Activated T-cell treated with anti-CD3 and anti-CD28 coated beads for 1 hour (primary cell): Measurements from ENCODE around the gene HMCN1.

Source experiments
- DNase-seq: peaks from one replicate; pipeline ENCODE4 v3.0.0-alpha.2; 2020; ENCODE audit warnings: low read depth

The HMCN1 gene

DNA sequence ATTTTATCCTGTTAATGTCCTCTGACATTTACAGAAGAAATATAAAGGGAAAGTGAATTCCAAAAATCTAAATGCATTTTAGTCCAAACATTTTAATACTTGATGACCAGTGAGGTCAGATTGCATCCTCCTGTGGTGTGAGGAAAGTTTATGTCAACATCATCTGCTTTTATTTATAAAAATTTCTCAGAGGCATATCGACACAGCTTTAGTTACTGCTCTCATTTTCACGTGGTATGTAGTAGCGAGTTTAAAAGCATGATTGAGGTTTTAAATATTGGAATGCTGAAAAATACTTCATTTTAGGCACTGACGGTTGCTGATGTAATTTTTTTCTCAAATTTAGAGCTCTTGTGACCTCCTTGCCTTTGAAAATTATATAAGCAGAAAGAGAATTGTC lies 234.8 kb downstream of the HMCN1 start:
- DNase-seq: no peak

DNA sequence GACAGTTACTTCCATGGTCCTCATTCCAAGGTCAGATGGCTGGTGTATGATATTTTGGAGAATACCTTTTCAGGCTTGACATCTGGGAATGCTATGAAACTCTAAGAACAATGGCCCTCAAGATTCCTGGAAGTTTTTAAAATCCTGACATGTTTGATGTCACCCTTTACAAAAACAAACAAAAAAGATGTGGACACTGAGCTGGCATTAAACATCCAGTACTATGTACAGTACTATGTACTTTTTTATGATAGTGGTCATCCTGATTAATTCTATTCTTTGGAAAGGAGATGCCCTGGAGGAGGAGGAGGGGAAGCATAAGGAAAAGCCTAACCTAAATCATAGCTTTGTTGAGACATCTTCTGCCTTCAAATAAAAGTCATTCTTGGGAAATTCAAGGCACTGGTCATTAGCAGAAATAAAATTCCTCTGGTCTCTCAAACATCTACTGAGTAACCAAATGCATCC lies 235.4 kb downstream of the HMCN1 start:
- no peak for DNase-seq

- DNase-seq: no peak
These were observed 237.5 kb downstream of the HMCN1 start for GRCh38 chr1:185971688-185972087.

GRCh38 chr1:185972096-185972850 lies 238.1 kb downstream of the HMCN1 start:
- DNase-seq: no peak

DNA sequence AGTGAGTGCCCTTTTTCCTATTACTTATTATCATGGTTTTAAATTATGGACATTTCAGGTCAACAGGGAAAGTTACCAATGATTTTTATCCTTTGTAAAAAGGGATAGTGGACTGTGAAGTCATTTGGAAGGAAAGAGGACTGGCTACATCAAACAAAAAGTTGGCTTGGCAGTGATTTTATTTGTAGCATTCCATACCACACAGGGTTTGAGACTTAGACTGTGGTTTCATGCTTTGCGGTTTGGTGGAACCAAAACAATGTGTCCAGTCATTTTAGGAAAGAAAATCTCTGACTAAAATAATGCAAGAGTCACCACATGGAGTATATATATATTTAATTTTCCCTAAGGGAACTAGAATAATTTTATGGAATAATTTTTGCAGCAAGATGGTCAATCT lies 239.5 kb downstream of the HMCN1 start:
- DNase-seq: no peak

- DNase-seq: no peak
These were observed 240.4 kb downstream of the HMCN1 start for GRCh38 chr1:185974367-185975170.

DNA sequence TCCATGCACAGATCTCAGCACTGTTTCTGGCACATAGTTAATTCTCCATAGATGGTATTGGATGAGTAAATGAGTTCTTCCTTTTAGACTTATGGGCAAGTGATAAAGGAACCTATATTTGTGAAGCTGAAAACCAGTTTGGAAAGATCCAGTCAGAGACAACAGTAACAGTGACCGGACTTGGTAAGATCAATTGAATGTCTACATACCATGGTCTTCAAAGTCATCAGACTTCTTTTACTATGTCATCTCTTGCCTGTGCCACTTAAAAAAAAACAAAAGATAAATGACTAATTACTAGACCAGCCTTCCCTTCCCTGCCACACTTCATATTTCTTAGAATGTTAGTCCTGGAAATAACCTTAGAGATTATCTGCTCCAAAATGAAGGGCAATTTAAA lies 246.7 kb downstream of the HMCN1 start:
- no peak for DNase-seq

- DNase-seq: no peak
These were observed 250.1 kb downstream of the HMCN1 start for GRCh38 chr1:185984113-185984836.

DNA sequence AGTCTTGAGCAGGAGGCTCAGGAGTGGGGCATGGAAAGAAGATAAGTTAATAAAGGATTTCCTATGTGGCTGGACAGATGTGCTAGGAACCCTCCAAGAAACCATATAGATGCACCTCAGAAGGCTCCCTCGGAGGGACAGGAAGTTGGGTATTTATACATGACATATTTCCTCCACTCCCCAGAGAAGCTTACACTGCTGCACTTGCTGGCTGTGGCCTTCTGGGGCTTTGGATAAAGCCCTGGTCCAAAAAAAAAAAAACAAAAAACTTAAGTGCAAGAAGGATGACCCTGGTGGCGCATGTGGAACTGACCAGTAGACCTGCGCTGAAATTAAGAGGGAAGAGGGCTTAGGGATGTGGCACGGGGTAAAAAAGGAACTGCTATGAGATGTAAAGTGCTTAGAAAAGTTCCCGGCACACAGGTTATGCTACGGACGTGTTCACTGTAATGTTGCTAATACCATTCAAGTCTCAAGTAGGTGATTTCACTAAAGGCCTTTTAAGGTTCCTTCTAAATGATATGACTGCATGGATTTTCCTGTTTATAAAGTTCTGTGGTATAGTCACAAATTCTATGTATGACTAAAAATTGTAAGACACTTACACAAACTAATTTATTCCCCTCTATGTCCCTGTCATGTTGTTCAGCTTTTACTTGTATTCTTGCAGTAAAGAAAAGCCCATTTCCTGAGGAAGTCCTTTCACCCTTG lies 253.6 kb downstream of the HMCN1 start:
- no peak for DNase-seq

DNA sequence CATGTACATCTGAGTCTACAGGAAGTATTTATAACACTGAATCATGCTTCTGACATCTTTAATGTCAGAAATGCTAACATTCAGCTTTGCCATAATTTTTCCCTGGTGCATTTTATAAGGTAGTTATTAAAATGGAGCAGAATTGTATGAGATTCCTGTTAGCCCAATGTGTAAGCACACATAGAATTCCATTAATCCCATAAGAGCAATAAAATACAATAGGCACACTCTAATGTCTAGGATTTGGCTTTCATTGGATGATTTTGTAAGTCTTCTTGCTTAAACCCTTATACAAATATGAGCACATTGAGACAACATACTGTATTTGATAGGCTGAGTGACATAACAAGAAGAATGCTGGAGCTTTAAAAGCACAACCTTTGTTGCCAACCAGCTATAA lies 256.4 kb downstream of the HMCN1 start:
- no peak for DNase-seq

GRCh38 chr1:185991266-185991665 lies 257.1 kb downstream of the HMCN1 start:
- no peak for DNase-seq

DNA sequence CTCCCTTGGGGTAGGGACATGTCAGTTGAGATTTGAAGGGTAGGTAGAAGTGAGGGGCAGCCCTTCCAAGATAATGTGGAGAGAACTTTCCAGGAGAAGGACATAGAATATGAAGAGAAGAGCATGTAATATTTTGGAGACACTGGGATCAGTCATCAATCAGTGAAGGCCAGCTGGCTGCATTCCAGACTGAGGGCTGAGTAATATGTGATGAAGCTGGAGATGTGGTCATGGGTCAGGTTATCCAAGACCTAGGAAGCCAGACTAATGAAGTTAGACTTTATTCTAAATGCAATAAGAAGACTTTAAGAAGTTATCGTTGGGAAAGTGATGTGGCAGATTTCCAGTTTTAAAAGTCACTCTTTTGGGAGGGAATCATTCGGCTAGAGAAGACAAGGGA lies 262.0 kb downstream of the HMCN1 start:
- DNase-seq: no peak

- no peak for DNase-seq
These were observed 264.2 kb downstream of the HMCN1 start for GRCh38 chr1:185998391-185998790.

GRCh38 chr1:186002406-186002805 lies 268.2 kb downstream of the HMCN1 start:
- DNase-seq: no peak

DNA sequence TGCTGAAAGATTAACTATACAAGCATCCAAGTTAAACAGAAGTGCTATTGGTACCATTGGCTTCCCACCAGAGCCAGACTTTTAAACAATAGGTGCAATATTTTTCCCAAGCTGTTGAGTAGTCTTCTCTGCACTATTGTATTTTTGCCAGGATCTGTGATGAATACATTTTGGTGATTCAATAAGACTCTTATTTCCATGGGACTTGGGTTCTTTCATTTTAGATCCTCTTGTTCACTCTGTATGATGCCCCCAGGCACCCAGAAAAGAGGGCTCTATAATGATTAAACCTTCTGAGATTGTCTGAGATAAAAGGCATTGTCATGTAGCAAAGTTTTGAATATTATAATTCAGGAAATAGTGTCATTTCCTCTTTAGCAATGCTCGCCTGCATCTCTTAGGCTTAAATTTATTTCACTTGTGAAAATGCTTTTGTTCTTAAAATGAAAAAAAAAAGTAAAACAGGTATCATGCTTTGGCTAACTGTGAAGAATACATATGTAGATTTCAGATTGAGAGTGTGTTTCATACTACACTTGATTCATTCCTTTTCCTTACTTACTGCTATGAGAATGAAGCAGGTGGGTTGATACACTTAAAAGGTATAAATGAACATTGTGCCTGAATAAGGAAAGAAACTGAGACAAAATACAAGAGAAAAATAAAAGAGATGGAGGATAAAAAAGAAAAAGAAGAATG lies 275.0 kb downstream of the HMCN1 start:
- DNase-seq: no peak

- no peak for DNase-seq
These were observed 280.3 kb downstream of the HMCN1 start for GRCh38 chr1:186014370-186015037.

- DNase-seq: no peak
These were observed 282.7 kb downstream of the HMCN1 start for GRCh38 chr1:186016856-186017255.

DNA sequence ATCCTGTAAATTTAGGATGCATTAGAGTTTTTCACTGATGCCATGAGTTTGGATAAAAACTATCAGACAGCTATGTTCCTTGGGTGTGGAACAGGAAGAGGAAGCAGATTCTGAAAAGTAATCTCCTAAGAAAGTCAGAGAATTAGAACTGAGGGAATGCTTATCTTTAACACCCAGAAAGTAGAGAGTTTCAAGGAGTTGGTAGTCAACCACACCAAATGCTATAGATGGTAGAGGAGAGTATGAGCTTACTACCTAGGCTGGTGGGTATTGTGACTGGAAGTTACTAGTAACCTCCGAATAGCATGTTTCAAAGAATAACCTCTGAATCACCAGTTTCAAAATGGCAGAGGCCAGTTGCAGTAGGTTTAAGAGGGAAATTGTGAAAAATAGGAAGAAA lies 288.0 kb downstream of the HMCN1 start:
- DNase-seq: no peak

DNA sequence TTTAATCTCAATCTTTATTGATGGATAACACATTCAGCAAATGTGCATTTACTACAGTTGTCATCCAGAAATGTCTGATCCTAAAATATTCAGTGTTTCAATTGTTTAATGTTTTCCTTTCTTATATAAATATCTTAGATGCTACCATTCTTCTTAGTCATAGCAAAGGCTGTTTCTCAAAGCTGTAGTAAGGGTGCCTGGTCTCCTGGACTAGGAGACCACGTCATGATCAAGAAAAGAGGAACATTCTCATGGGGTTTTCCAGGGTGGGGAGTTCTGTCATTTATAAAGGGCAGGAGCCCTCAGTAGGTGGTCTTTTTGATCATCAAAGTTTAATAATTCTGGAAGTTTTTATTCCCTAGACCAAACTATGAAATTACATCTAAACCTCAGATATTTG lies 292.8 kb downstream of the HMCN1 start:
- no peak for DNase-seq

DNA sequence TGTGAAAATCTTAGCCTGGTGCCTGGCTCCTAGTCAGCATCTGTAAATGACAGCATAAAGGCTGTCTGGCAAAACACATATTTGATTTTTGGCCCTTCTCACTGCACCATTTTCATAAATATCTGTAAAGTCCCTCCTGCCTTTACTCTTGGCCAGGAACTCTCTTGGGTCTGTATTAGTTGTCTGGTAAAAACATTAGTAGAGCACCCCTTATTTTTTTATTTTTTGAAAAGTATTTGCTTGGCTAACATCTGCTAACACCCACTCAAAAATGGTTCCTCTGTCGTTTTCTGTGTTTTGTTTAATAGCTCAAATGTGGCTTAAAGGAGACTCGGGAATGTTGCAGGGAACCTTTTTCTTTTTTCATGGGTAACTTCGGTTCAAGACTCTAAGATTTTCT lies 293.4 kb downstream of the HMCN1 start:
- no peak for DNase-seq

DNA sequence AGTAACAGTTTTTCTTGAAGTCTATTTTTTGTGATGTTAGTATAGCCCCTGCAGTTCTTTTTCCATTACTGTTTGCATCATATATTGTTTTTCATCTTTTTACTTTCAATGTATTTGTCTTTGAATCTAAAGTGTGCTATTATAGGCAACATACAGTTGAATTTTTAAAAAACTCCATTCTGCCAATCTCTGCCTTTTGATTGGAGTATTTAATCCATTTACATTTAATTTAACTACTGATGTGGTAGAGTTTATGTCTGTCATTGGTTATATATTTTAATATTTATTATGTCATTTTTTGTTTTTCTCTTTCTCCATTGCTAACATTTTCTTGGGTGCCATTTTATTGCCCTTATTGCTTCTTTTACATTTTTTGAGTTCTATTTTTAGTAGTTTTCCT lies 296.3 kb downstream of the HMCN1 start:
- no peak for DNase-seq
